SK-N-SH (cell line): Measurements from ENCODE around the gene TMEM131.

ENCODE experiments used
- EP300 ChIP-seq, 2 experiments: IDR thresholded peaks; 2 replicates each; pipeline versions ENCODE4 v1.4.0 to v1.6.1; 2012; ENCODE audit warnings: borderline replicate concordance in 1 of 2, low read depth in 1 of 2, low read length in 1 of 2
- NFIC ChIP-seq: IDR thresholded peaks from 2 replicates; pipeline ENCODE4 v1.4.0; 2012; ENCODE audit warnings: borderline replicate concordance
- RFX5 ChIP-seq: IDR thresholded peaks from 2 replicates; pipeline ENCODE4 v1.6.1; 2012; ENCODE audit warnings: mild to moderate bottlenecking, improper control_type of control experiment, low read length
- RXRA ChIP-seq: IDR thresholded peaks from 2 replicates; pipeline ENCODE4 v1.4.0; 2012; ENCODE audit warnings: low read depth, mild to moderate bottlenecking, borderline replicate concordance
- SMC3 ChIP-seq: IDR thresholded peaks from 2 replicates; pipeline ENCODE4 v1.6.1; 2012; ENCODE audit warnings: low read depth, low read length, improper control_type of control experiment
- TAF1 ChIP-seq: IDR thresholded peaks from 2 replicates; pipeline ENCODE4 v1.6.1; 2012; ENCODE audit warnings: low read depth, mild to moderate bottlenecking, low read length, moderate library complexity, borderline replicate concordance
- TEAD4 ChIP-seq: IDR thresholded peaks from 2 replicates; pipeline ENCODE4 v1.4.0; 2012; ENCODE audit warnings: mild to moderate bottlenecking, borderline replicate concordance; ENCODE audit not compliant: insufficient read depth
- YY1 ChIP-seq: IDR thresholded peaks from 2 replicates; pipeline ENCODE4 v1.4.0; 2012; ENCODE audit warnings: low read depth, mild to moderate bottlenecking
- TF ChIP-seq, protein P1 (sequence below): fragments of 200-600 bp; sonication (generic); IDR thresholded peaks from 2 replicates; pipeline ENCODE4 v1.6.1; 2017; ENCODE audit warnings: antibody characterized with exemption, mild to moderate bottlenecking, moderate library complexity
- TF ChIP-seq, protein P2 (sequence below): IDR thresholded peaks from 2 replicates; pipeline ENCODE4 v1.4.0; 2012; ENCODE audit warnings: low read depth, borderline replicate concordance
- TF ChIP-seq, protein P3 (sequence below): IDR thresholded peaks from 2 replicates; pipeline ENCODE4 v1.6.1; 2012; ENCODE audit warnings: mild to moderate bottlenecking, low read depth, low read length, moderate library complexity
- TF ChIP-seq, protein P4 (sequence below): IDR thresholded peaks from 2 replicates; pipeline ENCODE4 v1.4.0; 2012; ENCODE audit warnings: low read depth

DNA sequence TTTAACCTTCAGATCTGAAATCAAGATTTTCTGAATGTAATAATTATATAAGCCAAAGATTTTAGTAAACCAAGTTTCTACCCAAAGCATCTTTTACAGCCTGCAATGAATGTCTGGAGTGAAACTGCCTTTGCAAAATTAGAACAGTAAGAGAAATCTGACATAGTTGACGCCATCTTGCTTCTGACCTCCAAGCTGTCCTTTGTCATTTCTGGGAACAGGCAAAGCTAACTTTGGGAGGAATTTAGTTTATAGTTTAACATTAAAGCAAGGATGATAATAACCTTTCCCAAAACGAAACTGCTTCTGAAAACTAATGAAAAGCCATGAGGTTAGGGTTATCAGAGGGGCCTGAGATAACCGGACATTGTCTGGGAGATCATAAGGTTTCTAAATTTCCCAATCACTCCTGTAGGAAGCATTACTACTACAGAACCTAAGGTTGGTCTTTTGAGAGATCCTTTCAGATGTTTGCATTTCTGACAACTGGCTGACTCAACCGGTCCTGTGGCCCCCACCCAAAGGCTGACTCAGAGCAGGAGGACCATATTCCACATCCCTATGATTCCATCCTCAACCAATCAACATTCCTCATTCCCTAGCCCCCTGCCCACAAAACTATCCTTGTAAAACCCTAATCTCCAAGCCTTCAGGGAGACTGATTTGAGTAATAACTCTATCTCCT, 124.5 kb downstream of the TMEM131 start:
- TF ChIP-seq RXRA (no peak), EP300 (IDR thresholded peaks at IDR 0.05; ENCODE audit: borderline replicate concordance in 1 of 2, low read depth in 1 of 2, low read length in 1 of 2) (no peak), SMC3 (no peak), RFX5 (no peak), YY1 (no peak), TAF1 (no peak), TEAD4 (no peak), NFIC (no peak)
- TF ChIP-seq, protein P1, sequence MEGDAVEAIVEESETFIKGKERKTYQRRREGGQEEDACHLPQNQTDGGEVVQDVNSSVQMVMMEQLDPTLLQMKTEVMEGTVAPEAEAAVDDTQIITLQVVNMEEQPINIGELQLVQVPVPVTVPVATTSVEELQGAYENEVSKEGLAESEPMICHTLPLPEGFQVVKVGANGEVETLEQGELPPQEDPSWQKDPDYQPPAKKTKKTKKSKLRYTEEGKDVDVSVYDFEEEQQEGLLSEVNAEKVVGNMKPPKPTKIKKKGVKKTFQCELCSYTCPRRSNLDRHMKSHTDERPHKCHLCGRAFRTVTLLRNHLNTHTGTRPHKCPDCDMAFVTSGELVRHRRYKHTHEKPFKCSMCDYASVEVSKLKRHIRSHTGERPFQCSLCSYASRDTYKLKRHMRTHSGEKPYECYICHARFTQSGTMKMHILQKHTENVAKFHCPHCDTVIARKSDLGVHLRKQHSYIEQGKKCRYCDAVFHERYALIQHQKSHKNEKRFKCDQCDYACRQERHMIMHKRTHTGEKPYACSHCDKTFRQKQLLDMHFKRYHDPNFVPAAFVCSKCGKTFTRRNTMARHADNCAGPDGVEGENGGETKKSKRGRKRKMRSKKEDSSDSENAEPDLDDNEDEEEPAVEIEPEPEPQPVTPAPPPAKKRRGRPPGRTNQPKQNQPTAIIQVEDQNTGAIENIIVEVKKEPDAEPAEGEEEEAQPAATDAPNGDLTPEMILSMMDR, result no peak
- TF ChIP-seq, protein P2, sequence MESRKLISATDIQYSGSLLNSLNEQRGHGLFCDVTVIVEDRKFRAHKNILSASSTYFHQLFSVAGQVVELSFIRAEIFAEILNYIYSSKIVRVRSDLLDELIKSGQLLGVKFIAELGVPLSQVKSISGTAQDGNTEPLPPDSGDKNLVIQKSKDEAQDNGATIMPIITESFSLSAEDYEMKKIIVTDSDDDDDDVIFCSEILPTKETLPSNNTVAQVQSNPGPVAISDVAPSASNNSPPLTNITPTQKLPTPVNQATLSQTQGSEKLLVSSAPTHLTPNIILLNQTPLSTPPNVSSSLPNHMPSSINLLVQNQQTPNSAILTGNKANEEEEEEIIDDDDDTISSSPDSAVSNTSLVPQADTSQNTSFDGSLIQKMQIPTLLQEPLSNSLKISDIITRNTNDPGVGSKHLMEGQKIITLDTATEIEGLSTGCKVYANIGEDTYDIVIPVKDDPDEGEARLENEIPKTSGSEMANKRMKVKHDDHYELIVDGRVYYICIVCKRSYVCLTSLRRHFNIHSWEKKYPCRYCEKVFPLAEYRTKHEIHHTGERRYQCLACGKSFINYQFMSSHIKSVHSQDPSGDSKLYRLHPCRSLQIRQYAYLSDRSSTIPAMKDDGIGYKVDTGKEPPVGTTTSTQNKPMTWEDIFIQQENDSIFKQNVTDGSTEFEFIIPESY, result no peak
- TF ChIP-seq, protein P3, sequence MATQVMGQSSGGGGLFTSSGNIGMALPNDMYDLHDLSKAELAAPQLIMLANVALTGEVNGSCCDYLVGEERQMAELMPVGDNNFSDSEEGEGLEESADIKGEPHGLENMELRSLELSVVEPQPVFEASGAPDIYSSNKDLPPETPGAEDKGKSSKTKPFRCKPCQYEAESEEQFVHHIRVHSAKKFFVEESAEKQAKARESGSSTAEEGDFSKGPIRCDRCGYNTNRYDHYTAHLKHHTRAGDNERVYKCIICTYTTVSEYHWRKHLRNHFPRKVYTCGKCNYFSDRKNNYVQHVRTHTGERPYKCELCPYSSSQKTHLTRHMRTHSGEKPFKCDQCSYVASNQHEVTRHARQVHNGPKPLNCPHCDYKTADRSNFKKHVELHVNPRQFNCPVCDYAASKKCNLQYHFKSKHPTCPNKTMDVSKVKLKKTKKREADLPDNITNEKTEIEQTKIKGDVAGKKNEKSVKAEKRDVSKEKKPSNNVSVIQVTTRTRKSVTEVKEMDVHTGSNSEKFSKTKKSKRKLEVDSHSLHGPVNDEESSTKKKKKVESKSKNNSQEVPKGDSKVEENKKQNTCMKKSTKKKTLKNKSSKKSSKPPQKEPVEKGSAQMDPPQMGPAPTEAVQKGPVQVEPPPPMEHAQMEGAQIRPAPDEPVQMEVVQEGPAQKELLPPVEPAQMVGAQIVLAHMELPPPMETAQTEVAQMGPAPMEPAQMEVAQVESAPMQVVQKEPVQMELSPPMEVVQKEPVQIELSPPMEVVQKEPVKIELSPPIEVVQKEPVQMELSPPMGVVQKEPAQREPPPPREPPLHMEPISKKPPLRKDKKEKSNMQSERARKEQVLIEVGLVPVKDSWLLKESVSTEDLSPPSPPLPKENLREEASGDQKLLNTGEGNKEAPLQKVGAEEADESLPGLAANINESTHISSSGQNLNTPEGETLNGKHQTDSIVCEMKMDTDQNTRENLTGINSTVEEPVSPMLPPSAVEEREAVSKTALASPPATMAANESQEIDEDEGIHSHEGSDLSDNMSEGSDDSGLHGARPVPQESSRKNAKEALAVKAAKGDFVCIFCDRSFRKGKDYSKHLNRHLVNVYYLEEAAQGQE, result no peak
- TF ChIP-seq, protein P4, sequence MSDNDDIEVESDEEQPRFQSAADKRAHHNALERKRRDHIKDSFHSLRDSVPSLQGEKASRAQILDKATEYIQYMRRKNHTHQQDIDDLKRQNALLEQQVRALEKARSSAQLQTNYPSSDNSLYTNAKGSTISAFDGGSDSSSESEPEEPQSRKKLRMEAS, result no peak
